Astrocyte (in vitro differentiated cells and primary cell): Measurements from ENCODE around the gene PSG11. TPM values are rescaled to one million over a fixed set of nuclear protein-coding genes. Genes with fewer than 3 reads are reported as not detected.
A peak's percentile ranks its signal among the peaks of the same experiment; 100 is the strongest.
"Not testable (repeated sequence)": the region's sequence is repeated elsewhere in the genome, so short reads cannot be mapped to it uniquely, and the experiment has no call there.

Experiments used
- DNase-seq: peaks from one replicate; pipeline ENCODE4 v3.0.0-alpha.2; 2010; ENCODE audit warnings: low read depth
- FAIRE-seq: peaks from 2 replicates; lab custom pipeline; 2011; peaks lifted over from hg19 to GRCh38; lab: Jason Lieb, UNC
- H2AFZ ChIP-seq: 2 replicates; pipeline ENCODE4 v1.6.0; 2012; ENCODE audit warnings: low read depth, low read length, inconsistent platforms
- H3K27ac ChIP-seq: 2 replicates; pipeline ENCODE4 v1.5.1; 2011; ENCODE audit warnings: low read depth, low read length, inconsistent platforms
- H3K27me3 ChIP-seq: 2 replicates; pipeline ENCODE4 v1.6.0; 2011; ENCODE audit warnings: low read length, inconsistent platforms; ENCODE audit not compliant: insufficient read depth
- H3K36me3 ChIP-seq: 2 replicates; pipeline ENCODE4 v1.5.1; 2011; ENCODE audit warnings: low read length, inconsistent platforms; ENCODE audit not compliant: insufficient read depth
- H3K4me1 ChIP-seq: 2 replicates; pipeline ENCODE4 v1.5.1; 2011; ENCODE audit warnings: low read length, inconsistent platforms; ENCODE audit not compliant: insufficient read depth
- H3K4me2 ChIP-seq: 2 replicates; pipeline ENCODE4 v1.6.0; 2012; ENCODE audit warnings: low read length, inconsistent platforms
- H3K4me3 ChIP-seq: 2 replicates; pipeline ENCODE4 v1.5.1; 2011; ENCODE audit warnings: low read depth, mild to moderate bottlenecking, low read length, inconsistent platforms; ENCODE audit not compliant: insufficient read depth
- H3K79me2 ChIP-seq: 2 replicates; pipeline ENCODE4 v1.6.0; 2012; ENCODE audit warnings: mild to moderate bottlenecking, low read length, inconsistent platforms; ENCODE audit not compliant: insufficient read depth
- H3K9ac ChIP-seq: 2 replicates; pipeline ENCODE4 v1.6.0; 2012; ENCODE audit warnings: mild to moderate bottlenecking, low read length, inconsistent platforms
- H3K9me3 ChIP-seq: 2 replicates; pipeline ENCODE4 v1.5.1; 2012; ENCODE audit warnings: low read depth, mild to moderate bottlenecking, low read length, inconsistent platforms; ENCODE audit not compliant: insufficient read depth
- H4K20me1 ChIP-seq: 2 replicates; pipeline ENCODE4 v1.6.0; 2012; ENCODE audit warnings: low read length, inconsistent platforms; ENCODE audit not compliant: insufficient read depth
- H3K27ac Mint-ChIP-seq: one replicate; pipeline ENCODE4 v1.8.0; 2021; ENCODE audit warnings: mild to moderate bottlenecking, mixed read lengths; ENCODE audit not compliant: unreplicated experiment
- H3K27me3 Mint-ChIP-seq: one replicate; pipeline ENCODE4 v1.8.0; 2021; ENCODE audit warnings: low read depth, mixed read lengths; ENCODE audit not compliant: unreplicated experiment
- H3K36me3 Mint-ChIP-seq: one replicate; pipeline ENCODE4 v1.8.0; 2021; ENCODE audit warnings: low read depth, mixed read lengths; ENCODE audit not compliant: unreplicated experiment
- H3K4me1 Mint-ChIP-seq: one replicate; pipeline ENCODE4 v1.8.0; 2021; ENCODE audit warnings: low read depth, mixed read lengths; ENCODE audit not compliant: unreplicated experiment
- H3K4me3 Mint-ChIP-seq: one replicate; pipeline ENCODE4 v1.8.0; 2021; ENCODE audit warnings: mild to moderate bottlenecking, moderate library complexity, mixed read lengths; ENCODE audit not compliant: unreplicated experiment
- H3K9me3 Mint-ChIP-seq: one replicate; pipeline ENCODE4 v1.8.0; 2021; ENCODE audit warnings: mild to moderate bottlenecking, mixed read lengths; ENCODE audit not compliant: unreplicated experiment
- total RNA-seq: library from RNA; stranded (reverse); gene quantifications from 2 replicates; pipeline ENCODE4 v1.2.1, GENCODE V29; 2021

PSG11 gene
- total RNA-seq, 1 donor from 2014 or later, result 0.43 TPM

GRCh38 chr19:43047966-43048365, 21.7 kb upstream of the PSG11 start:
- not testable (repeated sequence) for H3K36me3 Mint-ChIP-seq, H3K9ac ChIP-seq, H3K27me3 ChIP-seq, H3K4me3 Mint-ChIP-seq, H3K27ac ChIP-seq, FAIRE-seq, H3K9me3 Mint-ChIP-seq, H3K36me3 ChIP-seq, H3K4me1 Mint-ChIP-seq, DNase-seq, H3K4me2 ChIP-seq, H4K20me1 ChIP-seq, H3K4me3 ChIP-seq, H3K79me2 ChIP-seq, H3K27me3 Mint-ChIP-seq, H2AFZ ChIP-seq, H3K9me3 ChIP-seq, H3K4me1 ChIP-seq, H3K27ac Mint-ChIP-seq

DNA sequence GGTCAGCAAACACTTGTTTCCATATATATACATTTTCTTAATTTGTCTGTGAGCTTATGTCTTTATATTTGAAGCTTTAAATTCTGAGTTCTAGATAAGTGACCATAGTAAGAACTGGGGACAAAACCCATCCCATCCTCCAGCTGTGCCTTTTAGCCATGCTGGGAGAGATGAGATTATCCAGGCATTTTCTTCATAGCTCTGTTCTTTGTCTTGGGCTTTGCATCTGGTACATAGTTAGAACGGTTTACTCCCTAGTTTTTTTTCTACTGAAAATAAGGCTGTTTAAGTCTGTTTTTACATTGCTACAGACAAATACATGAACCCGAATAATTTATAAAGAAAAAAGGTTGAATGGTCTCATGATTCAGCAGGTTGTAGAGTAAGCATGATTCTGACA, 20.3 kb upstream of the PSG11 start:
- not testable (repeated sequence) for H3K4me1 Mint-ChIP-seq, H3K27me3 ChIP-seq, H3K36me3 ChIP-seq, H3K9me3 Mint-ChIP-seq, H3K27ac ChIP-seq, H3K4me2 ChIP-seq, H3K79me2 ChIP-seq, H3K27ac Mint-ChIP-seq, H4K20me1 ChIP-seq, H2AFZ ChIP-seq, H3K9ac ChIP-seq, H3K4me1 ChIP-seq, H3K4me3 Mint-ChIP-seq, H3K4me3 ChIP-seq, H3K9me3 ChIP-seq, H3K36me3 Mint-ChIP-seq, FAIRE-seq, DNase-seq, H3K27me3 Mint-ChIP-seq

GRCh38 chr19:43043492-43044180, 17.4 kb upstream of the PSG11 start:
- H3K9me3 Mint-ChIP-seq, H3K27me3 Mint-ChIP-seq, H3K27me3 ChIP-seq, H3K27ac Mint-ChIP-seq, H3K9ac ChIP-seq, DNase-seq, H3K4me3 ChIP-seq, H3K36me3 ChIP-seq, H3K4me3 Mint-ChIP-seq, H3K4me2 ChIP-seq, H3K36me3 Mint-ChIP-seq, H3K4me1 ChIP-seq, H4K20me1 ChIP-seq, H3K9me3 ChIP-seq, H3K4me1 Mint-ChIP-seq, H2AFZ ChIP-seq, FAIRE-seq, H3K27ac ChIP-seq, H3K79me2 ChIP-seq: not testable (repeated sequence)

DNA sequence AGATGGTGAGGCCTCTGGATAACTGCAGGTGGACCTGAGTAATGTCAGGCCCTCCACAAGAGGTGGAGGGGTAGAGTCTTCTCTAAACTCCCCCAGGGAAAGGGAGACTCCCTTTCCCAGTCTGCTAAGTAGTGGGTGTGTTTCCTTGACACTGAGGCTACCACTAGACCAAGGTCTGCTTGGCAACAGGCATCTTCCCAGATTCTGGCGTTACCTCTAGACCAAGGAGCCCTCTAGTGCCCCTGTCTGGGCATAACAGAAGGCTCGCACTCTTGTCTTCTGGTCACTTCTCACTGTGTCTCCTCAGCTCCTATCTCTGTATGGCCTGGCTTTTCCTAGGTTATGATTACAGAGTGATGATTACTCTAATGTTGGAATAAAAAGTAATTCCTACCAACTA, 5.4 kb upstream of the PSG11 start:
- H2AFZ ChIP-seq, H3K27me3 ChIP-seq, H3K79me2 ChIP-seq, H3K4me1 Mint-ChIP-seq, FAIRE-seq, H4K20me1 ChIP-seq, H3K27me3 Mint-ChIP-seq, H3K27ac Mint-ChIP-seq, H3K4me3 Mint-ChIP-seq, H3K36me3 Mint-ChIP-seq, H3K27ac ChIP-seq, H3K4me1 ChIP-seq, H3K4me2 ChIP-seq, H3K9ac ChIP-seq, H3K36me3 ChIP-seq, H3K4me3 ChIP-seq, H3K9me3 ChIP-seq: not testable (repeated sequence)
- peak; percentile 20 for DNase-seq
- H3K9me3 Mint-ChIP-seq, result peaks cover 20% of the 10 kb centered on the region
